Bronchial epithelial cell (primary cell): ENCODE results near the gene INPP4A. TPM values are rescaled to one million over a fixed set of nuclear protein-coding genes. Genes with fewer than 3 reads are reported as not detected.

ENCODE experiments used
- DNase-seq: peaks from one replicate; pipeline ENCODE4 v3.0.0-alpha.2; 2010; ENCODE audit warnings: low read depth
- FAIRE-seq: peaks from 2 replicates; lab custom pipeline; 2011; peaks lifted over from hg19 to GRCh38; lab: Jason Lieb, UNC
- H3K27me3 ChIP-seq: 2 replicates; pipeline ENCODE4 v1.5.1; 2011; ENCODE audit warnings: low read length; ENCODE audit not compliant: control insufficient read depth, insufficient read depth
- H3K36me3 ChIP-seq: 2 replicates; pipeline ENCODE4 v1.5.1; 2011; ENCODE audit warnings: low read length; ENCODE audit not compliant: control insufficient read depth, insufficient read depth
- H3K4me3 ChIP-seq: 2 replicates; pipeline ENCODE4 v1.5.1; 2011; ENCODE audit warnings: mild to moderate bottlenecking, low read depth, low read length, control low read depth
- CTCF ChIP-seq: IDR thresholded peaks from 2 replicates; pipeline ENCODE4 v1.5.1; 2011; ENCODE audit warnings: mild to moderate bottlenecking, moderate library complexity, low read length, control low read depth, inconsistent platforms; ENCODE audit not compliant: insufficient read depth, severe bottlenecking
- total RNA-seq: library from RNA; depleted of rRNA; stranded (reverse); fragments of >200 nt; gene quantifications from 2 replicates; pipeline ENCODE4 v1.2.1, GENCODE V29; 2014

The INPP4A gene
- total RNA-seq, 1 donor from 2014 or later: 18.2 TPM

GRCh38 chr2:98604547-98604946 lies 159.9 kb downstream of the INPP4A start:
- TF ChIP-seq CTCF: no peak
- DNase-seq (no peak), FAIRE-seq (no peak)
- H3K36me3 ChIP-seq: peaks cover 7% of the 10 kb centered on the region
- H3K4me3 ChIP-seq: no peak overlapping the region
- H3K27me3 ChIP-seq: no peaks in the 10 kb centered on the region

- no peaks in the 10 kb centered on the region for H3K27me3 ChIP-seq
- no peak overlapping the region for H3K4me3 ChIP-seq
- FAIRE-seq: no peak
- H3K36me3 ChIP-seq: peaks cover 6% of the 10 kb centered on the region
- no peak for TF ChIP-seq CTCF
- DNase-seq: no peak
These were observed 160.4 kb downstream of the INPP4A start for GRCh38 chr2:98605076-98605475.

DNA sequence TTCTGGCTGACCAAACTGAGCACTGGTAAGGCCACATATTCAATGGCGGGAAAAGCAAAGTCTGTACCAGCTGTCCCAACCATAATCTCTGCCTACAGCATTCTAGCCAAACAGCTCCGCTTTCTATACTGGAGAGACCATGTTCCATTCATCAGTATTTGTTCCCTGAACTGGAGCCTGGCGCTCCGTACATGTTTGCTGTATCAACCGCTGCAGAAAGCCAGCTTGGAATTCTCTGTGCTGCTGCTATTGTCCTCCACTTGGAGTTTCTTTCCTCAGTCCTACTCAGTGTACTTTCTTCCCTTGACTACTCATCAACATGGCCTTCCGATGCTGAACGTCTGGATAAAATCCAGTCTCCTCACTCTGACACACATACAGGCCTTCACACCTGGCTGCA lies 161.8 kb downstream of the INPP4A start:
- H3K27me3 ChIP-seq: no peaks in the 10 kb centered on the region
- FAIRE-seq (no peak), DNase-seq (no peak)
- TF ChIP-seq CTCF: no peak
- H3K36me3 ChIP-seq: peaks cover 12% of the 10 kb centered on the region
- H3K4me3 ChIP-seq: no peak overlapping the region

- TF ChIP-seq CTCF: no peak
- Histone ChIP-seq H3K4me3 (no peak overlapping the region), H3K27me3 (no peaks in the 10 kb centered on the region), H3K36me3 (peaks cover 13% of the 10 kb centered on the region)
- FAIRE-seq (no peak), DNase-seq (no peak)
These were observed 162.4 kb downstream of the INPP4A start for GRCh38 chr2:98607104-98607503.

- Histone ChIP-seq H3K36me3 (peaks cover 13% of the 10 kb centered on the region), H3K4me3 (peak overlapping the region; percentile 68), H3K27me3 (no peaks in the 10 kb centered on the region)
- DNase-seq (no peak), FAIRE-seq (no peak)
- no peak for TF ChIP-seq CTCF
These were observed 163.1 kb downstream of the INPP4A start for GRCh38 chr2:98607741-98608115.
